Fibroblast of lung (primary cell): ENCODE data around the gene DDN. TPM values are rescaled to one million over a fixed set of nuclear protein-coding genes. Genes with fewer than 3 reads are reported as not detected.

Experiments
- DNase-seq, 2 donors: peaks; one replicate each; pipeline versions ENCODE4 v3.0.0 to v3.0.0-alpha.2; 2010; ENCODE audit warnings: low read depth in 2 of 2
- H2AFZ ChIP-seq: 2 replicates; pipeline ENCODE4 v1.5.1; 2012; ENCODE audit warnings: low read length, control low read depth, inconsistent platforms
- H3K27ac ChIP-seq: 2 replicates; pipeline ENCODE4 v1.5.1; 2011; ENCODE audit warnings: low read length, control low read depth; ENCODE audit not compliant: insufficient read depth
- H3K27me3 ChIP-seq: 2 replicates; pipeline ENCODE4 v1.5.1; 2011; ENCODE audit warnings: mild to moderate bottlenecking, low read length; ENCODE audit not compliant: control insufficient read depth, insufficient read depth
- H3K36me3 ChIP-seq: 2 replicates; pipeline ENCODE4 v1.5.1; 2011; ENCODE audit warnings: low read length; ENCODE audit not compliant: control insufficient read depth, insufficient read depth
- H3K4me1 ChIP-seq: 2 replicates; pipeline ENCODE4 v1.5.1; 2011; ENCODE audit warnings: low read length; ENCODE audit not compliant: control insufficient read depth, insufficient read depth; ENCODE audit errors: extremely low read depth
- H3K4me2 ChIP-seq: 2 replicates; pipeline ENCODE4 v1.5.1; 2011; ENCODE audit warnings: low read length, control low read depth; ENCODE audit not compliant: insufficient read depth; ENCODE audit errors: extremely low read depth
- H3K4me3 ChIP-seq, 4 experiments: fragments of 200-600 bp in 1 of 4; sonication (generic) in 1 of 4; replicated peaks in 1 of 4; 2 replicates each; pipeline ENCODE4 v1.5.1; 2011 to 2016; ENCODE audit warnings: low read length in 4 of 4, low read depth in 3 of 4, mild to moderate bottlenecking in 3 of 4, control low read depth in 2 of 4, inconsistent platforms in 1 of 4, mixed read lengths in 1 of 4; ENCODE audit not compliant: insufficient read depth in 1 of 4; ENCODE audit errors: control extremely low read depth in 1 of 4
- H3K79me2 ChIP-seq: 2 replicates; pipeline ENCODE4 v1.5.1; 2012; ENCODE audit warnings: mild to moderate bottlenecking, low read length, inconsistent platforms; ENCODE audit not compliant: control insufficient read depth, insufficient read depth
- H3K9ac ChIP-seq: 2 replicates; pipeline ENCODE4 v1.5.1; 2011; ENCODE audit warnings: mild to moderate bottlenecking, low read length, control low read depth; ENCODE audit not compliant: insufficient read depth
- H3K9me3 ChIP-seq: 2 replicates; pipeline ENCODE4 v1.5.1; 2012; ENCODE audit warnings: low read depth, low read length; ENCODE audit not compliant: control insufficient read depth, insufficient read depth
- H4K20me1 ChIP-seq: 2 replicates; pipeline ENCODE4 v1.5.1; 2011; ENCODE audit warnings: low read length; ENCODE audit not compliant: control insufficient read depth, insufficient read depth; ENCODE audit errors: extremely low read depth
- EZH2 ChIP-seq: IDR thresholded peaks from 2 replicates; pipeline ENCODE4 v1.5.1; 2012; ENCODE audit warnings: low read length, control low read depth, mild to moderate bottlenecking; ENCODE audit errors: missing control alignments
- polyA plus RNA-seq, 2 donors: library from polyadenylated mRNA; depleted of rRNA in 1 of 2; stranded (reverse) in 1 of 2; unstranded in 1 of 2; fragments of >200 nt; gene quantifications; 2 replicates each; pipeline ENCODE4 v1.2.1, GENCODE V29; 2011 to 2012; ENCODE audit warnings: missing spikeins in 1 of 2
- total RNA-seq: library from RNA; depleted of rRNA; stranded (reverse); fragments of >200 nt; gene quantifications from 2 replicates; pipeline ENCODE4 v1.2.1, GENCODE V29; 2014
- TF ChIP-seq, protein P1 (sequence below), 2 donors: IDR thresholded peaks in 1 of 2; conservative IDR thresholded peaks in 1 of 2; 1 replicate in 1 of 2; 2 replicates in 1 of 2; pipeline ENCODE4 v1.5.1; 2011 to 2012; ENCODE audit warnings: low read length in 2 of 2, control low read depth in 1 of 2, inconsistent platforms in 1 of 2, low read depth in 1 of 2, mild to moderate bottlenecking in 1 of 2

DDN gene
- total and polyA plus RNA-seq, 2 donors (not counting 1 experiment from before 2014, with no cell fraction given): under 0.01 to 0.09 TPM

DNA sequence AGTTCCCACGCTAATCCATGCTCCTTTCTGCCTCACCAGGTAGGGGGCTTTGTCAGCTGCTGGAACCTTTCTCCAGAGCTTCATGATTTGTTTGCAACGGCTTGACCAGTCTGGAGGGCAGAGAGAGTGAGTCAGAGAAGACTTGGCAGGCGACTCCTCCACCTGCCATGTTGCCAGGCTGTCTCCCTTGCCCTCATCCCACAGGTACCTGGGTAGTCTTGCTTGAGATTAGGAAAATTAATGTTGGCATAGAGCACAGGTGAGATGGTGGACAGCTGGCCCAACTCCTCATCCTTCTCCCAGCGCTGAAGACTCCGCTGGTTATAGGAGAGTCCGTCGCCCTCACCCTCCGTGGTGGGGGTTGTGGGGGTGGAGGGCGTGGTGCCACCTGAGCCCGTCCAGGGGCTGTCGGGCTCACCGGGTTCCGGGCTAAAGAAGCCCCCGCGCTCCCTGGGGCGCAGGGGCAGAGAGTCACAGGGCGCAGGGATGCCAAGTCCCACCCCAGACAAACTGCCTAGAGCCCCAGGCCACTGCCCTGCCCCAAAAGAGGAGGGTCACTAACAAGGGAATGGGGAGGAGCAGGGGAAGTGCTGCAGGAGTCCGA, 42.8 kb upstream of the DDN start:
- H3K9ac ChIP-seq: no peak overlapping the region
- no peak overlapping the region for H3K4me2 ChIP-seq
- no peaks in the 10 kb centered on the region for H3K9me3 ChIP-seq
- no peak for TF ChIP-seq EZH2
- TF ChIP-seq, protein P1, sequence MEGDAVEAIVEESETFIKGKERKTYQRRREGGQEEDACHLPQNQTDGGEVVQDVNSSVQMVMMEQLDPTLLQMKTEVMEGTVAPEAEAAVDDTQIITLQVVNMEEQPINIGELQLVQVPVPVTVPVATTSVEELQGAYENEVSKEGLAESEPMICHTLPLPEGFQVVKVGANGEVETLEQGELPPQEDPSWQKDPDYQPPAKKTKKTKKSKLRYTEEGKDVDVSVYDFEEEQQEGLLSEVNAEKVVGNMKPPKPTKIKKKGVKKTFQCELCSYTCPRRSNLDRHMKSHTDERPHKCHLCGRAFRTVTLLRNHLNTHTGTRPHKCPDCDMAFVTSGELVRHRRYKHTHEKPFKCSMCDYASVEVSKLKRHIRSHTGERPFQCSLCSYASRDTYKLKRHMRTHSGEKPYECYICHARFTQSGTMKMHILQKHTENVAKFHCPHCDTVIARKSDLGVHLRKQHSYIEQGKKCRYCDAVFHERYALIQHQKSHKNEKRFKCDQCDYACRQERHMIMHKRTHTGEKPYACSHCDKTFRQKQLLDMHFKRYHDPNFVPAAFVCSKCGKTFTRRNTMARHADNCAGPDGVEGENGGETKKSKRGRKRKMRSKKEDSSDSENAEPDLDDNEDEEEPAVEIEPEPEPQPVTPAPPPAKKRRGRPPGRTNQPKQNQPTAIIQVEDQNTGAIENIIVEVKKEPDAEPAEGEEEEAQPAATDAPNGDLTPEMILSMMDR (conservative IDR thresholded peaks at IDR 0.05 in 1 of 2, IDR thresholded peaks at IDR 0.05 in 1 of 2; ENCODE audit: low read depth in 1 of 2, low read length in 2 of 2): no peak
- no peaks in the 10 kb centered on the region for H4K20me1 ChIP-seq
- no peak overlapping the region for H3K27ac ChIP-seq
- peaks cover 69% of the 10 kb centered on the region for H3K36me3 ChIP-seq
- no peaks in the 10 kb centered on the region for H3K27me3 ChIP-seq
- no peak overlapping the region for H2AFZ ChIP-seq
- DNase-seq: no peak
- no peak overlapping the region for H3K4me3 ChIP-seq
- H3K4me1 ChIP-seq: no peaks in the 10 kb centered on the region
- H3K79me2 ChIP-seq: no peaks in the 10 kb centered on the region

DNA sequence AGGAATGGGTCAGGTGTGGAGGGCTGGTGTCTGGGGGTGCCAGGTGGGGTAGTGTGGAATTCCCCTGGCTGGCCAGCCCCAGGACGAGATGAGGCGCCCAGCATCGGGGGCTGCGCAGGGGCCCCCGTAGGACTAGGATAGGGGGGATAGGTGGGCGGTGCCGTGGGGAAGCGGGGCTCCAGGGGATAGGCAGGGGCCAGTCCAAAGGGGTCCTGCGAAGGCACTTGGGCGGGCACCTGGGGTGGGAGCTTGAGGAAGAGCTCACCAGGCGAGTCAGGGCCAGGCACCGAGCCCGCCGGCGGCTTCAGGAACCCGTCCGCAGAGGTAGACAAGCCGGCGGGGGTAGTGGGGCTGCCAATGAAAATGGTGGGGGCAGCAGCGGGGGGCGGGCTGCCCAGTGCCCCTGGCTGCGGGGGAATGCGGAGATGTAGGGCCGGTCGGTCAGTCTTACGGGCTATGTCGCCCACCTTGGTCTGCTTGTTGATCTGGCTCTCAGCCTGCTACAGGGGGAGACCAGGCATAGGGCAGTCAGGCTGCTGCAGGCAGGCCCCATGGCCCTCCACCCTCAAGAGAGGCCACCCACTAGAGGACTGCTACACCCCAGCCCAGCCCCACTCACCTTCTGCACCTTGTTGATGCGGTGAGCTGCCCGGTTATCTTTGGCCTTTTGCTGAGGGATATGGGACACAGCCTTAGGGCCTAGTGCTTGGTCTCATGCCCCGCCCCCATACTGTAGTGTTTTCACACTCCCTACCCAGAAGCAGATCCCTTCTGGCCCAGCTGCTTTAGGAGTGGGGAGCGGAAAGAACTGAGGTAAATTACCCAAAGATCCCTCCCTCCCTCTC, 42.1 kb upstream of the DDN start:
- H4K20me1 ChIP-seq: no peaks in the 10 kb centered on the region
- DNase-seq: no peak

DNA sequence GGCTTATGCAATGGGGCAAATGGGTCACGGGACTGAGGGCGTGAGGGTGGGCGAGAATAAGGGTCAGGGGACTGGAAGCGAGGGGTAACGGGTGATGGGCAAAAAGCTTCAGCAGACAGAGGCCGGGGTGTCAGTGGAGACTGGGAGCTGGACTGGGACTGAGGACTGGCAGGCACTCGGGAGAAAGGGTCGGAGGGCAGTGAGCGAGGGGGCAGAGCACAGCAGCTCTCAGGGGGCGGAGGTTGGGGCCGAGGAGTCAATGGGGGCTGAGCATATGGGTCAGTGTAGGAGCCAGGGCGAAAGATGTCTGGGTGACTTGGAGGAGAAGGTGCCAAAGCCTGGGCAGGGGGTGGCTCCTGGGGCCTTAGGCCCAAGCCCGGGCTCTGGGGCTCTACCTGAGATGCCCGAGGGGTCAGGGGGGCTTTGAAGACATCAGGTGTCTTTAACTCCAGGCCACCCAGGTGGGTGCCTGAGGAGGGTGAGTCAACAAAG, 41.2 kb upstream of the DDN start:
- TF ChIP-seq, protein P1 (conservative IDR thresholded peaks at IDR 0.05 in 1 of 2, IDR thresholded peaks at IDR 0.05 in 1 of 2; ENCODE audit: low read depth in 1 of 2, low read length in 2 of 2): no peak
- no peak for TF ChIP-seq EZH2
- no peaks in the 10 kb centered on the region for H3K4me1 ChIP-seq
- H3K79me2 ChIP-seq: no peaks in the 10 kb centered on the region
- H3K9ac ChIP-seq: no peak overlapping the region
- no peaks in the 10 kb centered on the region for H3K27me3 ChIP-seq
- H3K9me3 ChIP-seq: no peaks in the 10 kb centered on the region
- no peak overlapping the region for H3K4me3 ChIP-seq
- no peak overlapping the region for H3K4me2 ChIP-seq
- no peak for DNase-seq
- H4K20me1 ChIP-seq: no peaks in the 10 kb centered on the region
- no peak overlapping the region for H2AFZ ChIP-seq
- H3K27ac ChIP-seq: no peak overlapping the region
- H3K36me3 ChIP-seq: peaks cover 61% of the 10 kb centered on the region

More for the DNA sequence above, 42.1 kb upstream of the DDN start:
- Histone ChIP-seq H3K36me3 (peaks cover 65% of the 10 kb centered on the region), H3K4me3 (no peak overlapping the region), H3K79me2 (no peaks in the 10 kb centered on the region), H3K27ac (no peak overlapping the region), H3K4me1 (no peaks in the 10 kb centered on the region), H3K9ac (no peak overlapping the region), H2AFZ (no peak overlapping the region), H3K4me2 (no peak overlapping the region), H3K27me3 (no peaks in the 10 kb centered on the region), H3K9me3 (no peaks in the 10 kb centered on the region)
- no peak for TF ChIP-seq EZH2
- TF ChIP-seq, protein P1 (conservative IDR thresholded peaks at IDR 0.05 in 1 of 2, IDR thresholded peaks at IDR 0.05 in 1 of 2; ENCODE audit: low read depth in 1 of 2, low read length in 2 of 2): no peak
